Naive thymus-derived CD8-positive, alpha-beta T cell (primary cell): ENCODE data around the gene MYO3B. TPM values are rescaled to one million over a fixed set of nuclear protein-coding genes. Genes with fewer than 3 reads are reported as not detected.

Experiments used
- ATAC-seq, 2 donors: fragments of 150-1000 bp; cut with Tn5 transposase in 1 of 2; sonication (Bioruptor Pico), chemical (Tn5 transposase) in 1 of 2; 1 replicate in 1 of 2; 2 replicates in 1 of 2; pipeline ENCODE4 v1.10.0; 2021; ENCODE audit warnings: mild to moderate bottlenecking in 2 of 2, moderate library complexity in 2 of 2
- POLR2A ChIA-PET: fragments of 350-600 bp; sonication (Branson Sonifier 250); formaldehyde crosslinking; loops from one replicate; lab custom pipeline; 2021; ENCODE audit warnings: antibody characterized with exemption; lab: Charles Lee
- DNase-seq, 10 donors: peaks; one replicate each; pipeline versions ENCODE4 v3.0.0 to v3.0.0-alpha.2; 2020 to 2022
- H3K27ac Mint-ChIP-seq, 10 donors: one replicate each; pipeline ENCODE4 v1.8.0; 2020 to 2022; ENCODE audit warnings: mild to moderate bottlenecking in 10 of 10, mixed read lengths in 10 of 10, moderate library complexity in 4 of 10, inconsistent platforms in 1 of 10
- H3K27me3 Mint-ChIP-seq, 5 donors: one replicate each; pipeline ENCODE4 v1.8.0; 2021 to 2022; ENCODE audit warnings: mixed read lengths in 5 of 5
- H3K36me3 Mint-ChIP-seq, 3 donors: one replicate each; pipeline ENCODE4 v1.8.0; 2020 to 2022; ENCODE audit warnings: mixed read lengths in 3 of 3, mild to moderate bottlenecking in 2 of 3, inconsistent platforms in 1 of 3
- H3K4me1 Mint-ChIP-seq, 4 donors: one replicate each; pipeline ENCODE4 v1.8.0; 2021 to 2022; ENCODE audit warnings: mixed read lengths in 4 of 4
- H3K4me3 Mint-ChIP-seq, 10 donors: one replicate each; pipeline ENCODE4 v1.8.0; 2020 to 2022; ENCODE audit warnings: mild to moderate bottlenecking in 10 of 10, mixed read lengths in 10 of 10, moderate library complexity in 6 of 10, inconsistent platforms in 1 of 10
- H3K9me3 Mint-ChIP-seq, 9 donors: one replicate each; pipeline ENCODE4 v1.8.0; 2020 to 2022; ENCODE audit warnings: mixed read lengths in 9 of 9, mild to moderate bottlenecking in 3 of 9, inconsistent platforms in 1 of 9, moderate library complexity in 1 of 9
- polyA plus RNA-seq, 3 donors: library from polyadenylated mRNA; unstranded; fragments of 300-500 nt; fragmentation: Illumina TruSeq; gene quantifications; one replicate each; pipeline ENCODE4 v1.2.3, GENCODE V29; 2021
- total RNA-seq, 8 experiments: library from RNA in 2 of 8; stranded (reverse) in 2 of 8; gene quantifications; one replicate each; pipeline ENCODE4 v1.2.3 and lab custom pipeline; 2021 to 2026

The MYO3B gene
- total and polyA plus RNA-seq, 5 experiments from 2014 or later: not detected

DNA sequence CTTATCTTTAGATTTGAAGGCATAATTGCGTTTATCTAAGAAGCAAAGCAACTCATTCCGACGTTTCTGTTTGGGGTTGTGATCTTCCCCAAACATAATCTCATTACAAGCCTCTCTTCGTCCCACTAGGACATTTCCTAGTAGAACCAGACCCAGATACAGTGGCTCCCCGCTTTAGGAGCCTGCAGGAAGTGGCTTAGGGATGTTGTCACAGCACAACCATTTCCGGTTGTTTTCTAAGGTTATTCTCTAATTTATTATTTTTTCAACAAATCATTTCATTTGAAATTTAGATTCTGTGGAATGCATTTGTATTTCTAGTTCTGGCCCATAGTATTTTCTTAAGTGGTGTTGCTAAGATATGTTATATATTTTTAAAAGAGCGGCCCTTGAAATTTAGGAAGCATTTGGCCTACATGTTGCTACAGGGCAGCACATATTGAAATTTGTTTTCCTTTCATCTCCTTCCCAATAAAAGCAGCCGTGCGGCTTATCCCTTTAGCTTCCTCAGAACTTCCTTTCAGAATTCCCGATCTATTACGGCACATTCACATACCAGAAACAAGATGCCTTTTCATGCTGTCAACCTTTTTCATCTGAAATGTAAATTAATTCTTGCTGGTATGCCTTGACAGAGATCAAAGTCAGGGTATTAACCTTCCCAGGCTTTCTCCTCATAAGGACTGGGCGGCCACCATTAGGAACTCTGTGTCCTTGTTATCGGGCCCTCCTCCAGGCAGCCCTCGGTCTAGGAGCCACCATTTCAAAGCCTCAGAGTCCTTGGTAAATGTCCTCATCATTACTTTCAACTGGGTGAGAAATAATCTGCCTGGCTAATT lies 326.2 kb downstream of the MYO3B start:
- Mint-ChIP-seq H3K9me3 (no peaks in the 10 kb centered on the region), H3K27me3 (peaks cover 10 to 33% (median 28%) of the 10 kb centered on the region in 5 donors), H3K27ac (no peak overlapping the region), H3K4me1 (peaks cover 18 to 44% (median 33%) of the 10 kb centered on the region in 4 donors), H3K36me3 (no peaks in the 10 kb centered on the region), H3K4me3 (no peak overlapping the region)
- no peak for DNase-seq
- ATAC-seq: no peak
- POLR2A ChIA-PET: no interaction called here

DNA sequence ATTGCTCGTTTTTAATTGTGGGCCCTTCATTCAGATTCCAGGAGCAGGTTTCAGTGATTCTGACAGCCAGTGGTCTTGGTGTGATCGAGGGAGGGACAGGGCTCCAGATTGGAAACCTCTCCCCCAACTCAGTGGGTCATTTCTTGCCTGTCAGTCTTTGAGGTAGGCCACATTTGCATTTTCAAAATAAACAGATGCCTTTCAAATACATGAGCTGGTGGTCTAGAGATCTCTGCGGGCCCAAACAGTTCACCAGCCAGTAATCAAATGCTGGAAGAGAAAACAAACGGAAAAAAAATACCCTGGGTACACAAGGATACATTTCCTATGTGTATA lies 326.8 kb downstream of the MYO3B start:
- H3K27me3 Mint-ChIP-seq: peaks cover 10 to 36% (median 27%) of the 10 kb centered on the region in 5 donors

DNA sequence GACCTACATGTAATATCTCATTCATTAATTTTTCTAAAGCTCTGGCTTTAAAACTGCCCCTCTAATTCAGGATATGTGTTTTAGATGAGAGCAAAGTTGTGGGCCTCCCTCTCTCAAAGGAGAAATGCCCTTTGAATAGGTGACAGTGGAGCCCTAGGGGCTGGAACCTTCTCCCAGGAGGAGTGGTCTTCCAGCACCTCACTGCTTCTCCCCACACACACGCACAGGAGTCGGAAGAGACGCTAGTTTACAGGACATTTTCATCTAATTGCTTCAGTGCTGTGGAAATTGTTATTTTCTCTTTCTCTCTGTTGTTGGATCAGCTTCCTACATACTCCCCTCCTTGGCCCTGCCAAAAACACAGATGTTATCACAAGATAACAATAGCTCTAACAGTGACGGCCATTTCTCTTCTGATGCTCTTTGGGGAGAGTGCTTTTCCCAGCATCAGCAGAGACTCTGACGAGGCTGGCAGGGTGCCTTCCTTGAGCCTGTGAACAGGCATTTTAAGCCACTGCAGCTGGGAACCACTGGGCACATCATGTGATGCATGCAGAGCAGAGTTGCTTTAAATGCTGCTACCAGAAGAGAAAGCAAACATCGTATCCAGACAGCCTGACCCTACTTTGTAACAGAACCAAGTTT lies 327.8 kb downstream of the MYO3B start:
- Mint-ChIP-seq H3K4me3 (peak overlapping the region in 5 of 10 donors; percentile 9 to 58 (median 31)), H3K9me3 (no peaks in the 10 kb centered on the region), H3K4me1 (peaks cover 15 to 46% (median 33%) of the 10 kb centered on the region in 4 donors), H3K27ac (peak overlapping the region in 2 of 10 donors; percentile 6 to 19), H3K36me3 (no peaks in the 10 kb centered on the region), H3K27me3 (peaks cover 6 to 34% (median 22%) of the 10 kb centered on the region in 5 donors)
- ATAC-seq: no peak
- POLR2A ChIA-PET: no interaction called here
- no peak for DNase-seq

More for the DNA sequence above, 326.8 kb downstream of the MYO3B start:
- Mint-ChIP-seq H3K4me3 (peak overlapping the region in 1 of 10 donors; percentile 38), H3K9me3 (no peaks in the 10 kb centered on the region), H3K4me1 (peaks cover 18 to 45% (median 33%) of the 10 kb centered on the region in 4 donors), H3K27ac (peak overlapping the region in 1 of 10 donors; percentile 14), H3K36me3 (no peaks in the 10 kb centered on the region)
- POLR2A ChIA-PET: no interaction called here
- ATAC-seq: no peak
- no peak for DNase-seq

DNA sequence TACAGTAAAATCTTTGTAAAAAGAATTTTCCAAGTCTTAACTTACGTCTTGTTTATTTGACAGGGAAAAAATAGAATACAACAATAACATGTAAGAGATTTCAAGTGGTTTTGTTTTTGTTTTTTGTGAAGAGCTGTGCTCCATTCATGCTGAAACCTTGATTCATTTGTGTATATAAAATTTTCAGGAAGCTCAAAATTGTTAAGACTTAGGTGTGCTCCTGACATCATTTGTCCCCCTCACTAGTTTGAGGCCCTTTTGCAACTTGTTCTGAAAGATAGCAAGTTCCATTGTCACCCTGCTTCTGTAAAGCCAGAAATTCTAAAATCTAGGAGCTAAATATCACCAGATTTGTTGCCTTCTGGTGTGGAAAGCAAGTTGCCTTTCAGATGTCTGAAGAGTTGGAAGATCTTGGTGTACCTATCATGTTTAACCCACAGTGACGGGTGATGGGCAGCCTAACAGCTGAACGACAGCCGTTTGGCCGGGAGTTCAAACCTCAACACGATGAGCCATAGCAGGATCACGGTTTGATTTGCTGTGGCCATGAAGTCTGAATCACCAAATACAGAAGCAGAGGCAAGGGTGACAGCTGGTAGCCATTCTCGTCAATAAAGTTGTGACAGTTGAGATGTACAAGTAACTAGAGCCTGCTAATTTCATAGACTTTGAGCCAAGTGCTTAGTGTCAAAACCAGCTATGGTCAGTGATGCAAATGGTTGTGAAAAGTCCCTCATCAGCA lies 331.7 kb downstream of the MYO3B start:
- no peak for ATAC-seq
- Mint-ChIP-seq H3K4me1 (peaks cover 17 to 40% (median 33%) of the 10 kb centered on the region in 4 donors), H3K27ac (no peak overlapping the region)

DNA sequence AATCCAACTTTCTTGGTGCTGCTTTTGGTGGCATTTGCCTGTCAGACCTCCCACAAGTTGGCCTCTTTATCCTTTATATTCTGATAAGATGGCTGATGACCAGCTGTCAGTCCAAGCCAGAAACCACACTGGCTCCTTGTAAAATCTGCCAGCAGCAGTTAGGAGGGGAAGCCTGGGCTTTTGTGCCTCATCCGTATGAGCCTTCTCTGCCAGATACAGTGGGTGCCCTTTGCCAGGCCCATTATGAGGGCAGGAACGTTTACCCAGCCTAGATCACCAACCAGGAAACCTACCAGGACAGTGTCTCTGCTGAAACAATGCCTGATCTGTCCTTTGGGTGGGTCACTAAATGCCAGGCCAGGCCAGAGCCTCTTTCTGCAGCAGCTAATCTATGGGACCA lies 334.3 kb downstream of the MYO3B start:
- Mint-ChIP-seq H3K9me3 (no peaks in the 10 kb centered on the region), H3K36me3 (no peaks in the 10 kb centered on the region), H3K27ac (no peak overlapping the region), H3K4me3 (no peak overlapping the region), H3K27me3 (peaks cover 5 to 43% (median 18%) of the 10 kb centered on the region in 5 donors), H3K4me1 (peaks cover 9 to 19% (median 14%) of the 10 kb centered on the region in 4 donors)
- DNase-seq (no peak), ATAC-seq (no peak)
- POLR2A ChIA-PET: no interaction called here

More for the DNA sequence above, 331.7 kb downstream of the MYO3B start:
- Mint-ChIP-seq H3K27me3 (peaks cover 12 to 56% (median 19%) of the 10 kb centered on the region in 5 donors), H3K9me3 (no peaks in the 10 kb centered on the region), H3K36me3 (no peaks in the 10 kb centered on the region), H3K4me3 (no peak overlapping the region)
- POLR2A ChIA-PET: interaction anchor here (0.6 kb wide), 2 partner anchors 24 to 139 kb away, joined by 3 to 4 read pairs; no protein-coding TSS in a partner anchor
- no peak for DNase-seq

DNA sequence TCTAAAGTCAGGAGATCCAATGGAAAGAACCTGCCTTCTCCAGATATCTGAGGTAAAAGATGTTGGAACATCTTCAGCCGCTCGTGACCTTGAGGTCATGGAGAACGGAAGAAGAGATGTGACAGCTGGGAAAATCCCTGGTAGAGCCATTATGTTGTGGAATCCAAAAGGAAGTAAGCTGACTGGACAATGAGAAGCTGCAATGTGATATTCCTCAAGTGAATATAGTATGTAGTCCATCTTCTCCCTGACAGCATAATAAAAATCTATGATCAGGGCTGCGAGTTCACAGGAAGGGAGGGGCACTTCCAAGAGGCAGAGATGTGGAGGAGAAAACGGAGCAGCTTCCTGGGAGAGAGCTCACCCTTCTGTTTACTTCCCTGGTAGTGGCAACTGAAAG lies 336.2 kb downstream of the MYO3B start:
- POLR2A ChIA-PET: no interaction called here
- Mint-ChIP-seq H3K4me1 (peaks cover 0 to 2% (median 1%) of the 10 kb centered on the region in 4 donors), H3K36me3 (no peaks in the 10 kb centered on the region)

DNA sequence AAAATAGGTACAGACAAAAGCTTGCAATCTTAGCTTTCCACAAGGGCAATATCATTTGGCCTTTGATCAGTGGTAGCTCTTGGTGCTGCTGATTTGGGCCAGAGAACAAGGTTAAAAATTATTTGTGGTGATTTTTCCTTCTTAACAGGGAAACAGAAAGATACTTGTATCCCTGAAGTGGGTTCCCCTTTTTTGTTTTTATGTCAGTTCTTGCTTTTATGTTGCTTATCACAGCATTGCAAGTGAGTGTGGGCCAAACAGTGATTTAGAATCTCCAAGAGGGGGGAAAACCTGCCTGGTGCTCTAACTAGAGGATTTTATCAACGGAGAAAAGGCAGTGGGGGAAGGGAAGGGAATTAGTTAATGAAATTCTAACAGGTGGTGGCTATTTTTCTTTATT lies 339.6 kb downstream of the MYO3B start:
- no peaks in the 10 kb centered on the region for H3K9me3 Mint-ChIP-seq
- POLR2A ChIA-PET: no interaction called here
- H3K27ac Mint-ChIP-seq: no peak overlapping the region
- no peak overlapping the region for H3K4me3 Mint-ChIP-seq
- no peak for DNase-seq
- H3K27me3 Mint-ChIP-seq: peaks cover 2 to 30% (median 6%) of the 10 kb centered on the region in 5 donors
- H3K4me1 Mint-ChIP-seq: peaks cover 0 to 2% (median 0%) of the 10 kb centered on the region in 4 donors
- no peaks in the 10 kb centered on the region for H3K36me3 Mint-ChIP-seq
- no peak for ATAC-seq

More for the DNA sequence above, 336.2 kb downstream of the MYO3B start:
- ATAC-seq (no peak), DNase-seq (no peak)
- Mint-ChIP-seq H3K27ac (no peak overlapping the region), H3K27me3 (peaks cover 4 to 37% (median 11%) of the 10 kb centered on the region in 5 donors), H3K4me3 (no peak overlapping the region), H3K9me3 (no peaks in the 10 kb centered on the region)

DNA sequence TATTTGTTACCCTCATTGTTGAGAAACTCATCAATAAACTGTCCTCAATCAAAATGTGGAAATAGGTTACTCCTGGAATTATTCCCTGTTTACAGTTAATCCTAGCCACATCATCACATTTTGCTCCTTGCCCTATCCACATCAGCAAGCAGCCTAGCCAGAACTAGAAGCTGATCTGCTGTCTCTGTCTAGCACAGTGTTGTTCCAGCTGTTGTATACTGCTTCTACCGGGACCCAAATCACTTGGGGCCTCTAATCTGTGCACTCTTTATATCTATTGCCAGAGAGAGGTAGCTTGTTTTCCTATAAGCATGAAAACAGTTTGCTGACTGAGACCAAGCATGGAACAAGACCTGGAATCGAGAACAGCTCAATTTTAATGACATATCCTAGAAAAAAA lies 341.0 kb downstream of the MYO3B start:
- Mint-ChIP-seq H3K27me3 (peaks cover 1 to 16% (median 2%) of the 10 kb centered on the region in 5 donors), H3K4me1 (no peaks in the 10 kb centered on the region), H3K27ac (peak overlapping the region in 1 of 10 donors; percentile 14), H3K9me3 (no peaks in the 10 kb centered on the region), H3K4me3 (no peak overlapping the region), H3K36me3 (no peaks in the 10 kb centered on the region)
- ATAC-seq (no peak), DNase-seq (no peak)
- POLR2A ChIA-PET: no interaction called here

DNA sequence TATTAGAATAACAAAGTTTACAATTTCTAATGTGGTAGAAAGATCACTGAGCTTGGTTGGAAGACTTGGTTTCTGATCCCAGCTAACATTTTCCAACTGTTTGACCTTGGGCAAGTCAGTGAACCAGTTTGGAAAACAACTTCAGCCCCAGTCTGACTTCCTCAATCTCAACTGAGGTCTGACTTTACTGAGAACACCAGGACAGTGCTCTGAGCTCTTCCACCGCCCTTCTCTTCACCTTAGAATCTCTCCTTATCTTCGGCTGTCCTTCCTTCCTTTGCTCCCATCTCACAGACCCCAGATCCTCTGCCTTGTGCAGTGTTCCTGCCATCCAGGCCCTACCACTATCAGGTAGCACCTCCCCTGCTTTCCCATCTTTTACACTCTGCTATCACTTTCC lies 343.4 kb downstream of the MYO3B start:
- H3K4me3 Mint-ChIP-seq: no peak overlapping the region
- no peaks in the 10 kb centered on the region for H3K36me3 Mint-ChIP-seq
- no peak for DNase-seq
- no peaks in the 10 kb centered on the region for H3K9me3 Mint-ChIP-seq
- H3K27me3 Mint-ChIP-seq: no peaks in the 10 kb centered on the region
- H3K27ac Mint-ChIP-seq: no peak overlapping the region
- ATAC-seq: no peak
- POLR2A ChIA-PET: no interaction called here
- H3K4me1 Mint-ChIP-seq: peaks cover 0 to 9% (median 2%) of the 10 kb centered on the region in 4 donors

DNA sequence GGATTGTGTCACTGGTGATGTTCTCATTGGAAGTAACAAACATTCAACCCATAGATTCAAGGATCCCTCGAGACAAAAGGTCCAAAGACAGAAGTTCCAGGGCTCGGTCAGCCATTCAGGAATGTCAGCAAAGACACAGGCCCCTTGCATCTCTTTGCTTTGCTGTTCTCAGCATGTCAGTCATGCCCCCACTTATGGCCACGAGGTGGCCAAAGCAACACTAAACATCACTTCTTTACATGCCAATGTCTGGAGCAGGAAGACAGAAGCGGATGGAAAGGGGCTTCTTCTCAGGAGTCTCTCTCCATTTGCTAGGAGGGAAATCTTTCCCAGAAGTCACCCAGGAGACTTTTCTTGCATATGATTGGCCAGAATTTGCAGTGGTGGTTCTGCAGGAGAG lies 345.6 kb downstream of the MYO3B start:
- no peak overlapping the region for H3K4me3 Mint-ChIP-seq
- peaks cover 0 to 9% (median 2%) of the 10 kb centered on the region in 4 donors for H3K4me1 Mint-ChIP-seq
- H3K36me3 Mint-ChIP-seq: no peaks in the 10 kb centered on the region
- POLR2A ChIA-PET: no interaction called here
- H3K27me3 Mint-ChIP-seq: peaks cover 0 to 8% (median 3%) of the 10 kb centered on the region in 5 donors
- ATAC-seq (no peak), DNase-seq (no peak)
- no peaks in the 10 kb centered on the region for H3K9me3 Mint-ChIP-seq
- no peak overlapping the region for H3K27ac Mint-ChIP-seq

DNA sequence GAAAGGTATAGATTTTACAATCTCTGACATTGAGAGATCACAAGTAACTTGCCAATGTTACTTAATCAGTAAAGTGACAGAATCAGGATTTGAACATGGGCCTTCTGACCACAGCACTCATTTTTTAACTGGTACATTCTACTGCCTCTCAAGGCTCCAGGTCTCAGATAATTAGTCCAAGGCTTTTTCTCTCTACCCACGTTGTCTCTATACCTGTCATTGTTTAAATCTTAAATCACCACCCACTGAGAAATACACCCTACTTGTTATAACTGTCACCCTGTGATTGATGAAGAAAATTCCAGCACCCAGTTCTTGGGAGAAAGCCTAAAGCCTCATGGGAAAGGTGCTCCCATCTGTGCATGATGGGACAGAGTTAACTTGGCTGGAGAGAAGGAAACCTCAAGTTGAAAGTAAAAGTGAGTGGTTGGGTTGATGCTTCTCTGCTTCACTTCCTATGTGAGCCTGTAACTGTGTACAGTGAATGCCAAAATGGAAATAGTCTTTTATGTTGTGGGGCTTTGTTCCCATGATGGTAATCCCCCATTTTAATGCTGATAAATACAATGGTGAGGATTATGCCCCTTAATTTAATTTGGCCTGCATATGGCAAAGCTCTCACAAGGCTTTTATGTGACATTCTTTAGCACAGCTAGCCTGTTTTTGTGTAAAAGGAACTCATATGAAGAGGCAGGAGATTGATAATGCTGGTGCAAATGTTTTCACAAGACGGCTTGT lies 347.1 kb downstream of the MYO3B start:
- no peak for ATAC-seq
- no peak for DNase-seq
- Mint-ChIP-seq H3K4me3 (no peak overlapping the region), H3K9me3 (no peaks in the 10 kb centered on the region), H3K27ac (no peak overlapping the region), H3K27me3 (peaks cover 7 to 15% (median 9%) of the 10 kb centered on the region in 5 donors), H3K4me1 (peaks cover 0 to 9% (median 2%) of the 10 kb centered on the region in 4 donors), H3K36me3 (no peaks in the 10 kb centered on the region)
- POLR2A ChIA-PET: no interaction called here

DNA sequence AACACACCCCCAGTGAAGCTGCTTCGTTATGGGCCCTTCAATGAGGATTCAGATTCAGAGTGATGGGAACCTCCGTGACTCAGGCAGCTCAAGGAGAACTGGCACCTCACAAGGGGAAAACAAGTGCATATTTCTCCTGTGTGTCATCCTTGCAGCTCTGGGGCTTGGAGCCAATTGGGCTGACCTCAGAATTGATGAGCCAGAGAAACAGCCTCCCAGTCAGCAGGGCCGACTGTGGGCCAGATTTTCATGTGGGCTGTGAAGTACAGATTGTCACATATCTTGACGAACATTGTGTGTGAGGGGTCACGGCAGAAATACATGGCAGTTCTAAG lies 347.6 kb downstream of the MYO3B start:
- H3K4me3 Mint-ChIP-seq: no peak overlapping the region
- H3K36me3 Mint-ChIP-seq: no peaks in the 10 kb centered on the region
- ATAC-seq (no peak), DNase-seq (no peak)
- H3K27ac Mint-ChIP-seq: no peak overlapping the region
- peaks cover 11 to 19% (median 14%) of the 10 kb centered on the region in 5 donors for H3K27me3 Mint-ChIP-seq
- H3K9me3 Mint-ChIP-seq: no peaks in the 10 kb centered on the region
- POLR2A ChIA-PET: no interaction called here
- H3K4me1 Mint-ChIP-seq: peaks cover 0 to 9% (median 2%) of the 10 kb centered on the region in 4 donors
